Measurements from ENCODE around the gene SIRPD. TPM values are rescaled to one million over a fixed set of nuclear protein-coding genes. Genes with fewer than 3 reads are reported as not detected.

Gene SIRPD
- total RNA-seq, 1 donor from 2014 or later, result not detected

DNA sequence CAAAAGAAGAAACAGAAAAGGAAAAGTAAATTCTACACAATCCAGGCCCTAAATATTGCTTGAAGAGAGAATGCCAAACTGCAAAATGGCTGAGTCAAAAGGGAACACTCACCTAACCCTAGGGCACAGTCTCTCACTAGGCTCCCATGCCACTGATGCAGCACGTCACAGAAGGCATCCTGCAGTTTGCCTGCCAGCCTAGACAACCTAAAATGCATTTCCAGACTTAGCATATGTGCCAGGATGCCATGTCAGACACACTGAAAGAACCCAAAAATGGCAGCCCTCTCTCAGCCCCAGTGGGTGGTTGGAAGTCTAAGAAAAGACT lies 10.6 kb upstream of the SIRPD start:
- H3K36me3 ChIP-seq (ENCODE audit: control insufficient read depth, insufficient read depth, low read length), result no peaks in the 10 kb centered on the region
- peak; percentile 67 for DNase-seq (ENCODE audit: low read depth)

GRCh38 chr20:1567392-1568162 lies 10.1 kb upstream of the SIRPD start:
- peak; percentile 95 for FAIRE-seq
- Histone ChIP-seq H3K36me3 (ENCODE audit: control insufficient read depth, insufficient read depth, low read length) (no peaks in the 10 kb centered on the region), H3K27me3 (ENCODE audit: control insufficient read depth, insufficient read depth, low read length) (no peaks in the 10 kb centered on the region), H3K4me3 (ENCODE audit: low read depth, low read length) (no peak overlapping the region)
- peak; percentile 96 for DNase-seq (ENCODE audit: low read depth)
- TF ChIP-seq, protein P1, sequence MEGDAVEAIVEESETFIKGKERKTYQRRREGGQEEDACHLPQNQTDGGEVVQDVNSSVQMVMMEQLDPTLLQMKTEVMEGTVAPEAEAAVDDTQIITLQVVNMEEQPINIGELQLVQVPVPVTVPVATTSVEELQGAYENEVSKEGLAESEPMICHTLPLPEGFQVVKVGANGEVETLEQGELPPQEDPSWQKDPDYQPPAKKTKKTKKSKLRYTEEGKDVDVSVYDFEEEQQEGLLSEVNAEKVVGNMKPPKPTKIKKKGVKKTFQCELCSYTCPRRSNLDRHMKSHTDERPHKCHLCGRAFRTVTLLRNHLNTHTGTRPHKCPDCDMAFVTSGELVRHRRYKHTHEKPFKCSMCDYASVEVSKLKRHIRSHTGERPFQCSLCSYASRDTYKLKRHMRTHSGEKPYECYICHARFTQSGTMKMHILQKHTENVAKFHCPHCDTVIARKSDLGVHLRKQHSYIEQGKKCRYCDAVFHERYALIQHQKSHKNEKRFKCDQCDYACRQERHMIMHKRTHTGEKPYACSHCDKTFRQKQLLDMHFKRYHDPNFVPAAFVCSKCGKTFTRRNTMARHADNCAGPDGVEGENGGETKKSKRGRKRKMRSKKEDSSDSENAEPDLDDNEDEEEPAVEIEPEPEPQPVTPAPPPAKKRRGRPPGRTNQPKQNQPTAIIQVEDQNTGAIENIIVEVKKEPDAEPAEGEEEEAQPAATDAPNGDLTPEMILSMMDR (IDR thresholded peaks at IDR 0.05; ENCODE audit: insufficient read depth, low read length, severe bottlenecking), result no peak

More for the DNA sequence above, 10.6 kb upstream of the SIRPD start:
- Histone ChIP-seq H3K27me3 (ENCODE audit: control insufficient read depth, insufficient read depth, low read length) (no peaks in the 10 kb centered on the region), H3K4me3 (ENCODE audit: low read depth, low read length) (no peak overlapping the region)
- no peak for FAIRE-seq
- TF ChIP-seq, protein P1 (IDR thresholded peaks at IDR 0.05; ENCODE audit: insufficient read depth, low read length, severe bottlenecking), result no peak

DNA sequence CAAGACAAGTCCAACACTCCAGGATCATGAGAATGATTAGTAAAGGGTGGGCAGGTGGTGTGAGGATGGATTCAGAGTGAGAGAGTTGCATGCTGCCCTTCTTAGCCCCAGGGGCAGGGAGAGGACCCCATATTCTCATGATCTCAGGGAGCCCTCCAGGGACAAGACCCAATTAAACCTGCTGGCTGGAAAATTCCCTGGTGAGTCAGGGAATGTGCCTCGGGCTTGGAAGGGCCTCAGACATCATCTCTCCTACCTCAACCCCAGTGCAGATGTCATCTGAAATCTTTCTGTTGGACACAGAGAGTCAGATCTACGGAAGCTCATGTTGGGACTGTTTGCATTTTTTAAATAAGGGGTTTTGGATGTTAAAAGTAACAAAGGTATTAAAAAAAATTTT lies 9.2 kb upstream of the SIRPD start:
- TF ChIP-seq, protein P1 (IDR thresholded peaks at IDR 0.05; ENCODE audit: insufficient read depth, low read length, severe bottlenecking), result no peak
- H3K4me3 ChIP-seq (ENCODE audit: low read depth, low read length), result no peak overlapping the region
- no peaks in the 10 kb centered on the region for H3K27me3 ChIP-seq (ENCODE audit: control insufficient read depth, insufficient read depth, low read length)
- DNase-seq (ENCODE audit: low read depth) (peak; percentile 41), FAIRE-seq (no peak)
- H3K36me3 ChIP-seq (ENCODE audit: control insufficient read depth, insufficient read depth, low read length), result no peaks in the 10 kb centered on the region

GRCh38 chr20:1565461-1565860 lies 8.0 kb upstream of the SIRPD start:
- DNase-seq (ENCODE audit: low read depth) (no peak), FAIRE-seq (no peak)
- H3K27me3 ChIP-seq (ENCODE audit: control insufficient read depth, insufficient read depth, low read length), result no peaks in the 10 kb centered on the region
- no peaks in the 10 kb centered on the region for H3K36me3 ChIP-seq (ENCODE audit: control insufficient read depth, insufficient read depth, low read length)
- H3K4me3 ChIP-seq (ENCODE audit: low read depth, low read length), result no peak overlapping the region
- TF ChIP-seq, protein P1 (IDR thresholded peaks at IDR 0.05; ENCODE audit: insufficient read depth, low read length, severe bottlenecking), result no peak

DNA sequence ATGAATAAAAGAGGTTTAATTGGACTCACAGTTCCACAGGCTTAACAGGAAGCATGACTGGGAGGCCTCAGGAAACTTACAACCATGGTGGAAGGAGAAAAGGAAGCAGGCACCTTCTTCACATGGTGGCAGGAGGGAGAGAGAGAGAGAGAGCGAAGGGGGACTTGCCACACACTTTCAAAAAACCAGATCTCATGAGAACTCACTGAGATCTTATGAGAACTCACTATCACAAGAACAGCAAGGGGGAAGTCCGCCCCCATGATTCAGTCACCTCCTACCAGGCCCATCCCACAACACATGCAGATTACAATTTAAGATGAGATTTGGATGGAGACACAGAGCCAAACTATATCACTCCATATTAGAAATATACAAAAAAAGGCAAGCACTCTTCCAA lies 6.1 kb upstream of the SIRPD start:
- TF ChIP-seq, protein P1 (IDR thresholded peaks at IDR 0.05; ENCODE audit: insufficient read depth, low read length, severe bottlenecking), result no peak
- no peaks in the 10 kb centered on the region for H3K36me3 ChIP-seq (ENCODE audit: control insufficient read depth, insufficient read depth, low read length)
- no peak overlapping the region for H3K4me3 ChIP-seq (ENCODE audit: low read depth, low read length)
- FAIRE-seq (no peak), DNase-seq (ENCODE audit: low read depth) (no peak)
- no peaks in the 10 kb centered on the region for H3K27me3 ChIP-seq (ENCODE audit: control insufficient read depth, insufficient read depth, low read length)

GRCh38 chr20:1562622-1563021 lies 5.1 kb upstream of the SIRPD start:
- H3K27me3 ChIP-seq (ENCODE audit: control insufficient read depth, insufficient read depth, low read length), result no peaks in the 10 kb centered on the region
- FAIRE-seq (no peak), DNase-seq (ENCODE audit: low read depth) (no peak)
- TF ChIP-seq, protein P1 (IDR thresholded peaks at IDR 0.05; ENCODE audit: insufficient read depth, low read length, severe bottlenecking), result no peak
- no peak overlapping the region for H3K4me3 ChIP-seq (ENCODE audit: low read depth, low read length)
- H3K36me3 ChIP-seq (ENCODE audit: control insufficient read depth, insufficient read depth, low read length), result no peaks in the 10 kb centered on the region

Data from bronchial epithelial cell (primary cell).